GM23338 (cell line): Measurements from ENCODE around the gene CD82. TPM values are rescaled to one million over a fixed set of nuclear protein-coding genes. Genes with fewer than 3 reads are reported as not detected.

ENCODE experiments used
- ATAC-seq: fragments of 200-7000 bp; cut with Tn5 transposase; 3 replicates; pipeline ENCODE4 v1.9.1; 2020
- DNase-seq: peaks from one replicate; pipeline ENCODE4 v3.0.0-alpha.2; 2015; ENCODE audit warnings: low spot score
- H2AFZ ChIP-seq: fragments of 200-600 bp; sonication (generic); 2 replicates; pipeline ENCODE4 v1.8.0; 2016; ENCODE audit warnings: antibody characterized with exemption, mild to moderate bottlenecking, moderate library complexity
- H3F3A ChIP-seq: fragments of 200-600 bp; sonication (generic); replicated peaks from 2 replicates; pipeline ENCODE4 v1.8.0; 2017; ENCODE audit warnings: antibody characterized with exemption, mixed run types, low read depth
- H3K27ac ChIP-seq: fragments of 200-600 bp; sonication (generic); 2 replicates; pipeline ENCODE4 v1.6.1; 2016; ENCODE audit warnings: low read depth
- H3K27me3 ChIP-seq: fragments of 200-600 bp; sonication (generic); 2 replicates; pipeline ENCODE4 v1.8.0; 2016; ENCODE audit warnings: mild to moderate bottlenecking, mixed run types, moderate library complexity; ENCODE audit not compliant: insufficient read depth
- H3K36me3 ChIP-seq: fragments of 200-600 bp; sonication (generic); 2 replicates; pipeline ENCODE4 v1.8.0; 2016; ENCODE audit warnings: mild to moderate bottlenecking; ENCODE audit not compliant: insufficient read depth
- H3K4me1 ChIP-seq: fragments of 200-600 bp; sonication (generic); 2 replicates; pipeline ENCODE4 v1.8.0; 2016; ENCODE audit warnings: mild to moderate bottlenecking, moderate library complexity; ENCODE audit not compliant: insufficient read depth
- H3K4me2 ChIP-seq: fragments of 200-600 bp; sonication (generic); 2 replicates; pipeline ENCODE4 v1.7.1; 2017; ENCODE audit warnings: mixed run types
- H3K4me3 ChIP-seq: fragments of 200-600 bp; sonication (generic); 2 replicates; pipeline ENCODE4 v1.6.1; 2016; ENCODE audit warnings: mixed run types
- H3K79me2 ChIP-seq: fragments of 200-600 bp; sonication (generic); replicated peaks from 2 replicates; pipeline ENCODE4 v1.8.0; 2017; ENCODE audit warnings: mild to moderate bottlenecking; ENCODE audit not compliant: insufficient read depth
- H3K9me2 ChIP-seq: fragments of 200-600 bp; sonication (generic); 2 replicates; pipeline ENCODE4 v1.8.0; 2017; ENCODE audit not compliant: insufficient read depth
- H4K20me1 ChIP-seq: fragments of 200-600 bp; sonication (generic); replicated peaks from 2 replicates; pipeline ENCODE4 v1.8.0; 2017; ENCODE audit warnings: mild to moderate bottlenecking; ENCODE audit not compliant: insufficient read depth
- H3K27ac Mint-ChIP-seq: 2 replicates; pipeline ENCODE4 v1.8.0; 2020; ENCODE audit warnings: inconsistent platforms, mild to moderate bottlenecking, moderate library complexity, mixed read lengths
- H3K27me3 Mint-ChIP-seq: 3 replicates; pipeline ENCODE4 v1.8.0; 2022; ENCODE audit warnings: low read depth, mild to moderate bottlenecking, moderate library complexity, mixed read lengths, inconsistent platforms; ENCODE audit not compliant: insufficient read depth, poor library complexity
- H3K36me3 Mint-ChIP-seq: 3 replicates; pipeline ENCODE4 v1.8.0; 2021; ENCODE audit warnings: low read depth, mild to moderate bottlenecking, inconsistent platforms, moderate library complexity, mixed read lengths
- H3K4me1 Mint-ChIP-seq: 3 replicates; pipeline ENCODE4 v1.8.0; 2020; ENCODE audit warnings: mild to moderate bottlenecking, inconsistent platforms, mixed read lengths
- H3K4me3 Mint-ChIP-seq: 3 replicates; pipeline ENCODE4 v1.8.0; 2021; ENCODE audit warnings: moderate library complexity, mild to moderate bottlenecking, inconsistent platforms, mixed read lengths
- H3K9me3 Mint-ChIP-seq: 3 replicates; pipeline ENCODE4 v1.8.0; 2020; ENCODE audit warnings: moderate library complexity, mild to moderate bottlenecking, inconsistent platforms, mixed read lengths
- CREB1 ChIP-seq: fragments of 250-450 bp; sonication (Bioruptor Pico); IDR thresholded peaks from 2 replicates; pipeline ENCODE4 v1.5.0; 2020; ENCODE audit warnings: low read depth, mild to moderate bottlenecking, moderate library complexity
- CTCF ChIP-seq, 2 experiments: fragments of 200-600 bp in 1 of 2; sonication (generic) in 1 of 2; conservative IDR thresholded peaks; 2 replicates each; pipeline versions ENCODE4 v1.5.1 to v1.6.1; 2016 to 2017; ENCODE audit warnings: antibody characterized with exemption in 2 of 2, low read depth in 2 of 2, mild to moderate bottlenecking in 2 of 2, moderate library complexity in 1 of 2
- ETS1 ChIP-seq: IDR thresholded peaks from 2 replicates; pipeline ENCODE4 v1.6.1; 2016; ENCODE audit warnings: antibody characterized with exemption
- EZH2 ChIP-seq: fragments of 200-600 bp; sonication (generic); IDR thresholded peaks from one replicate; pipeline ENCODE4 v1.8.0; 2017; ENCODE audit warnings: antibody characterized with exemption, mild to moderate bottlenecking, low read depth; ENCODE audit not compliant: unreplicated experiment
- NANOG ChIP-seq: IDR thresholded peaks from 2 replicates; pipeline ENCODE4 v1.6.1; 2016; ENCODE audit warnings: antibody characterized with exemption, borderline replicate concordance
- REST ChIP-seq: IDR thresholded peaks from one replicate; pipeline ENCODE4 v1.6.1; 2018; ENCODE audit warnings: antibody characterized with exemption; ENCODE audit not compliant: unreplicated experiment
- STAT1 ChIP-seq: IDR thresholded peaks from one replicate; pipeline ENCODE4 v1.6.1; 2016; ENCODE audit warnings: antibody characterized with exemption; ENCODE audit not compliant: unreplicated experiment
- ZNF331 ChIP-seq: fragments of 250-450 bp; sonication (Bioruptor Pico); IDR thresholded peaks from 2 replicates; pipeline ENCODE4 v1.5.0; 2020; ENCODE audit warnings: low read depth, mild to moderate bottlenecking, moderate library complexity
- polyA plus RNA-seq: library from polyadenylated mRNA; unstranded; fragments of >200 nt; fragmentation: Nextera tagmentation; extraction: Ambion mirVana; gene quantifications from 2 replicates; pipeline ENCODE4 v1.2.1, GENCODE V29; 2016
- total RNA-seq: library from RNA; depleted of rRNA; stranded (reverse); fragments of >200 nt; shearing (Covaris generic); gene quantifications from 2 replicates; pipeline ENCODE4 v1.2.3, GENCODE V29; 2014

The CD82 gene
- total and polyA plus RNA-seq, 2 experiments from 2014 or later, result 4.4 to 4.9 TPM

- H3K27ac Mint-ChIP-seq, result no peak overlapping the region
Measured at GRCh38 chr11:44607987-44608386, 42.5 kb downstream of the CD82 start.

More at GRCh38 chr11:44607987-44608386, 42.5 kb downstream of the CD82 start:
- H2AFZ ChIP-seq, result no peak overlapping the region
- no peaks in the 10 kb centered on the region for H4K20me1 ChIP-seq
- no peaks in the 10 kb centered on the region for H3K36me3 ChIP-seq
- Mint-ChIP-seq H3K4me1 (peaks cover 8% of the 10 kb centered on the region), H3K27me3 (peaks cover 10% of the 10 kb centered on the region), H3K4me3 (no peak overlapping the region), H3K36me3 (no peaks in the 10 kb centered on the region), H3K9me3 (no peaks in the 10 kb centered on the region)
- H3K4me3 ChIP-seq, result no peak overlapping the region
- H3K4me1 ChIP-seq, result no peaks in the 10 kb centered on the region
- no peaks in the 10 kb centered on the region for H3F3A ChIP-seq
- H3K79me2 ChIP-seq, result no peaks in the 10 kb centered on the region
- ATAC-seq (no peak), DNase-seq (no peak)
- no peak overlapping the region for H3K27ac ChIP-seq
- H3K4me2 ChIP-seq, result no peak overlapping the region
- TF ChIP-seq NANOG (no peak), STAT1 (no peak), EZH2 (no peak), ZNF331 (CRISPR knock-in tag) (no peak), CTCF (conservative IDR thresholded peaks at IDR 0.05; ENCODE audit: low read depth in 2 of 2) (no peak), ETS1 (no peak), CREB1 (CRISPR knock-in tag) (no peak), REST (no peak)
- no peaks in the 10 kb centered on the region for H3K27me3 ChIP-seq
- no peaks in the 10 kb centered on the region for H3K9me2 ChIP-seq
